GM20431 (cell line): ENCODE results near the gene C19orf53.

Source experiments
- in situ Hi-C: fragments of 300-500 bp; cut with MseI, MboI; formaldehyde crosslinking; loops from one replicate; pipeline ENCODE4 v1.15.0; 2020; ENCODE audit warnings: low sequenced_read_pairs; ENCODE audit not compliant: unreplicated experiment

The C19orf53 gene

GRCh38 chr19:13823901-13824300 lies 49.6 kb downstream of the C19orf53 start:
- in situ Hi-C loops, result no loop called here

GRCh38 chr19:13824703-13825102 lies 50.4 kb downstream of the C19orf53 start:
- in situ Hi-C loops, result no loop called here

- in situ Hi-C loops, result no loop called here
These were observed 51.5 kb downstream of the C19orf53 start for GRCh38 chr19:13825489-13826441.

GRCh38 chr19:13826652-13827235 lies 52.5 kb downstream of the C19orf53 start:
- in situ Hi-C loops, result no loop called here

GRCh38 chr19:13827656-13828055 lies 53.4 kb downstream of the C19orf53 start:
- in situ Hi-C loops, result no loop called here
